HG02763 (cell line): ENCODE measurements around the gene FLCN.

Experiments
- ATAC-seq: cut with Tn5 transposase; IDR thresholded peaks from one replicate; pipeline ENCODE4 v1.9.1; 2021; ENCODE audit warnings: mild to moderate bottlenecking, moderate library complexity; ENCODE audit not compliant: unreplicated experiment

FLCN gene

DNA sequence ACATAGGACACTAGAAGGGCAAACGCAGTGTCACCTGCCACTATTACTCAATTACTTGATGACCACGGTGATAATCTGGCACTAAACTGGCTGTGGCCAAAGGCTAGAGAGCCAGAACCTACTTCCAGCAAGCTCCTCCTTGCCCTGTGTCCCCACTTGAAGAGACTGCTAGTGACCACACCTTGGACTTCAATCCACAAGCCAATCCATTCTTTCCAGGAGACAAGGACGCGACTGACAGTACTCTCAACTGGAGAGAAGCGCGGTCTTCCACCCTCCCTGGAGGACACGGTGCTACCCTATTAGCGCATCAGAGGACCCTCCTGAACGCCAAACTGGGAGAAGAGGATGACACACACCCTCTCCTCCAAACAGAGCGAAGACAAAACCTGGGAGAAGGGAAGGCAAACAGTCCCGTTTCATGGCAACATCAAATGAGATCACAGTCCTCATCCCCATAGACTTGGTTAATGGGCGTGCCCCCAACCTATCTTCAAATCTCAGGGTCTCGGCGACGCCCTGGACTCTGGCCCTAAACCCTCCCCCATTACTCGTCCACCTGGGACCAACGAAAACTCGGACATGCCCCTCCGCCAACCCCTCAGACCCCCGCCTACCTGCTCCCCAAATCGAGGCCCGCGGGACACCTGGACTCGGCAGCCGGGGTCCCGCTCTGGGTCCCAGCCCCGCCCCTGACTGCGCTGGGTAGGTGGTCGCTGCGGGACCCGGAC is 508 bp downstream of the FLCN start:
- no peak for ATAC-seq

DNA sequence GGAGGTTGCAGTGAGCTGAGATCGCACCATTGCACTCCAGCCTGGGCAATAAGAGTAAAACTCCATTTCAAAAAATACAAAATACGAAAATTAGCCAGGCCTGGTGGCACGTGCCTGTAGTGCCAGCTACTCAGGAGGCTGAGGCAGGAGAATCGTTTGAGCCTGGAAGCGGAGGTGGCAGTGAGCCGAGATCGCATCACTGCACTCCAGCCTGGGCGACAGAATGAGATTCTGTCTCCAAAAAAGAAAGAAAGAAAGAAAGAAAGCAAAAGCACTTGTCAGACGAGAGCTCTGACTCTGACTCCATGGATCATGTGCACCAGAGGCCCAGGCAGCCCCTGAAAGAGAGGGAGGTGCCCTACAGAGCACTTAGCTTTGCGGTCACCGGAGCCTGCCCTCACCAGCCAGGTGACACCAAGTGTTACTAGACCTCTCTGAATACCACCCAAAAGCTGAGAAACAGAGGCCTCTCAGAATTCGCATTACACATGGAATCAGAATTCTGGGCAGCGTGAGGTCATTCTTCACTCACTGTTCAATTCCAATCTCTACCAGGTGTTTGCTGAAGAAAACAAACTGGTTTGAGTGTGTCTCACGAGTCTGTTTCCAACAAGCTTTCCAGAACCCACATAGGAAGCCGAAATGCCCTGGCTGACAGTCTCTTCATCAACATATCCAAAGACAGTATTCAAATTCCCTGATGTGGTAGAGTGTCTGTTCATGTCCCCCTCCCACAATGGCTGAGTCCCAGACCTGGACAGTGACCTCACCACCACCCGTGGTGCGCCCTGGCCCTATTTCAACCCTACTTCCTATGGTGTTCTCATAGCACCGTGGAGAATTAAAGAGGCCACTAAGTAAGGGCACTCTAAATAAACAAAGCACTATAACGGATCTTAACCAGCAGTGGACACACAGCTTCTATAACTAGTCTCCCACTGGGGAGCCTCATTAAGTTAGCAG is 1.5 kb downstream of the FLCN start:
- ATAC-seq = no peak

- no peak for ATAC-seq
Observed at GRCh38 chr17:17232303-17232621, 4.7 kb downstream of the FLCN start.

DNA sequence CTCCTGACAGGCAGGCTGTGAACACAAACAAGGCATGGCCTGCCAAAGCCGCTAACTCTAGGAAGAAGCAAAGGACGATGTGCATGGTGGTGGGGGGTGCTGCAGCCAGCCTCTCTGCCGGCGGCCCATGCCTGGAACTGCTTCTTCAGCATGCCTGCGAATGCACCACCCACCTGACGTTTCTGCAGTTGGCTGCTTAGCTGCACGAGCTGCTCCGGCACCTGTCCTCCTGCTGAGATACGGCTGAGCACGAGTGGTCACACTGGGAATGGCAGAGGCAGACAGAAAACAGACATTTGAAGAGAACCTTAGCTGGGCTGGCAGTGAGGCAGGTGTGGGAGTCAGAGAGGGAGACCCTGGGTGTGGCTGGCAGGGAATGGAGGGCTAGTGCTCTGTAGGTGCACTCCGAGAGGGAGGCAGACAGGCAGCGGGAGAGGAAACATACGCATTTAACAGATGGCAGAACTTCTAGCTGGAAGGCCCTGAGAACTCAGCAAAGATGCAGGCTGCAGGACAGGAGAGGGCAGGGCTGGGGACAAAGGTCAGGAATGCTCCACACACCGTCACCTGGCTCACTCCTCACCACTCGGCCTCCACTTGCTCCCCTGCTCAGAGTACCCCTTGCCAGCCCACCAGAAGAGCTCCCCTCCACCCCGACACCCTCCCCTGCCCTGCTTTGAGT is 5.2 kb downstream of the FLCN start:
- ATAC-seq = no peak

DNA sequence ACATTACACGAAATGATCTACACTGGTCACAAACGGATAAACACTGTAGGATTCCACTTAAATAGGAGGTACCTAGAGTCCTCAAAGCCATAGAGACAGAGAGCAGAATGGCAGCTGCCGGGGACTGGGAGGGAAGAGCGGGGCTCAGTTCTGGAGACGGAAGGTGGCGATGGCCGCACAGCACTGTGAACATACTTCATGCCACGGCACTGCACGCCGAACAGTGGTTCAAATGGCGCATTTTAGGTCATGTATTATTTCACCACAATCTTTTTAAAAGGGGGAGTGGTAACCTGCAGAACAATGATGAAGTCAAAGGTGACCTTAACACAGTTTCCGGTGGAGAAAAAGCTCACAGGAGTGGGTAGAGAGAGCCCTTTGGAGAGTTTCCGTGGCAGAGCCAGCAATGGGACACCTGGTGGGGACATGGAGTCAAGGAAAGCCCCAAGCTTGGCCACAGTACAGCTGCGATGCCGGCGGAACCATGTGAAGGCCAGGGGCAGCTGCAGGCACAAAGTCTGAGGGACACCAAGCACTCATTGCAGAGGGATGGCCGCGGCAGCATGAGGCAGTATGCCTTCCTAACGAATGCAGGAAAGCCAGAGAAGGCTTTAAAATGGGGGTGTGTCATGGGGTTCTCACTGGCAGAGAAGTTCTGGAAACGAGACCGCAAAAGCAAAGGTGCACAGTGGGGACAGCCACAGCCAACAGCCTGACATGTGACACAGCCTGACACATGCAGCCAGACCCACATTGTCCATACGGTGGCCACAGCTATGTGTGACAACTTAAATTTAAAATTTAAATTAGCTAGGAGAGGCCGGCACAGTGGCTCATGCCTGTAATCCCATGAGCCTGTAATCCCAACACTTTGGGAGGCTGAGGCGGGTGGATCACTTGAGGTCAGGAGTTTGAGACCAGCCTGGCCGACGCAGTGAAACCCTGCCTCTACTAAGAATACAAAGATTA is 7.3 kb downstream of the FLCN start:
- no peak for ATAC-seq

DNA sequence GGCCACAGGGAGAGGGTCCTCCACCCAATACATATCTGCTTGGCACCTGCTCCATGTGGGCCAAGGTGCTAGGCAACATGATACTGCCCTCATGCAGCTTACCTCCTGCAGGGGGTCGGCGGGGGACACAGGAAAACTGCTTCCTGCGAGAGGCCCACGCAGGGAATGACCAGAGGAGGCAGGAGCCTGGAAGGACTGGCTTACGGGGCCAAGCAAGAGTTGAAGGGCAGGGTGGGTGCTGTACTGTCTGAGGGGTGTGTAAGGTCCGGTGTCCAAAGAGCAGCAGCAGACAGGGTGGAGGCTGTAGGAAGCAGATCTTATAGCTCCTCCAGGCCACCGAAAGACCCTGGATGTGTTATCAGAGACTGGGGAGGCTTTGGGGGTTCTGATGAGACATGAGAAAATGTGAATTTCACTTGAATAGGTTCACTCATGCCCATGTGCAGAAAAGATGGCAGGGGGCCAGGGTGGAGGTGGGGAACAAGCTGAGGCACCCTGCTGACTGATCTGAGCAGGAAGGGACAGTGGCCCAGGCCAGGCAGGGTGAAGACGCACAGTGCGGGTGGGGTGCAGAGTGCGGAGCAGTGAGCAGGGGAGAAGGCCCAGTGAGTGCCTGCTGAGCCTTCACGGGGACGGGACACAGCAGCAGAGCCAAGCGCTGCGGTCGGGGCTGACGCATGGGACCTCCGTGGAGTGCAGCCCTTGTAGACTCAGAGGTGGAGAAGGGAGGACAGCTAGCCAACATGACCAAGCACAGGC is 8.3 kb downstream of the FLCN start:
- no peak for ATAC-seq

- no peak for ATAC-seq
Observed at GRCh38 chr17:17227608-17228520, 9.1 kb downstream of the FLCN start.

GRCh38 chr17:17226451-17227265 is 10.3 kb downstream of the FLCN start:
- ATAC-seq = no peak

GRCh38 chr17:17225901-17226300 is 11.1 kb downstream of the FLCN start:
- no peak for ATAC-seq

DNA sequence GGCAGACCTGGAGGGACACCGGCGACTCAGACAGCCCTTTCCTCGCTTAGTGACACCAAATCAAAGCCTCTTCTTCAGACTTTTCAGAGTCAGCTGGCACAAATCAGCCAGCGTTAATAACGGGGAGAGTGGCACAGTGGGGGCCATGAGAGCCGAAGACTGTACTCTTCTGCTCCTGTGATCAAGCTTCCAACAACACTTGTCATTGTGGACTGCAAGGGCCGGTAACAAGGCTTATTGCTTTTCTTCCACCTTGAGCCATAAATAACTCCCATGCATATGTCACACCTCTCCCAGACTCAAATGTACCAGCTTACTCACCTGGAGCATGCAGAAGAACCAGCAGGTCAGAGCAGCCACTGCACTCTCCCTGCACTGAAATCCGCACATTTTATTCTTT is 12.8 kb downstream of the FLCN start:
- ATAC-seq = no peak

GRCh38 chr17:17223736-17224135 is 13.2 kb downstream of the FLCN start:
- ATAC-seq = no peak

- no peak for ATAC-seq
Observed at GRCh38 chr17:17221329-17221728, 15.6 kb downstream of the FLCN start.

- ATAC-seq = no peak
Observed at GRCh38 chr17:17220529-17220928, 16.4 kb downstream of the FLCN start.

- ATAC-seq = no peak
Observed at GRCh38 chr17:17217995-17218394, 19.0 kb downstream of the FLCN start.

- no peak for ATAC-seq
Observed at GRCh38 chr17:17216776-17217175, 20.2 kb downstream of the FLCN start.

- ATAC-seq = no peak
Observed at GRCh38 chr17:17216236-17216635, 20.7 kb downstream of the FLCN start.

DNA sequence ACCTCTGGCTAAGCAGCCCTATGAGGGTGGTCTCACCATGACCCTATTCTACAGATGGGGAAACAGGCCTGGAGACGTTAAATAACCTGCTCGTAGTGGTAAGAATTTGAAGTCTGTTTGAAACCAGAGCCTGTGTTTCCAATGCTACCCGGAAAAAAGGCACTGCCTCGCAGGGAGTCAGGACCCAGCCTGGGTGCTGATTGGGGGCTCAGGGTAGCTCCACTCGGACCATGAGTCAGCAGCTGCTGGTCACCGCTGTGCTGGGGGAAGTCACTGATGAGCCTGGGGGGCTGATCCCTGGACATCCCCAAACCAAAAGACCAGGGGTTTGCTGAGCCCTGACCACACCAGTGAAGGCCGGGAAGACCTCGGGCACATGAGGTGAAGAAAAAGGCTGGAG is 21.4 kb downstream of the FLCN start:
- ATAC-seq = no peak
